Upper lobe of left lung (tissue), 4 donors: ENCODE data around the gene TGM2.

Source experiments
- POLR2A ChIP-seq, 4 donors: fragments of 450-650 bp; IDR thresholded peaks; one replicate each; pipeline ENCODE4 v1.5.1; 2016 to 2017; ENCODE audit warnings: antibody characterized with exemption in 4 of 4, mild to moderate bottlenecking in 2 of 4
- POLR2AphosphoS5 ChIP-seq, 2 donors: sonication (generic); formaldehyde crosslinking; IDR thresholded peaks; one replicate each; pipeline ENCODE4 v1.5.1; 2017; ENCODE audit warnings: antibody characterized with exemption in 2 of 2
- TF ChIP-seq, protein P1 (sequence below), 6 experiments: fragments of 450-650 bp in 4 of 6; fragments of 200-600 bp in 2 of 6; sonication (generic) in 2 of 6; IDR thresholded peaks; one replicate each; pipeline ENCODE4 v1.5.1; 2016 to 2019; ENCODE audit warnings: antibody characterized with exemption in 6 of 6

DNA sequence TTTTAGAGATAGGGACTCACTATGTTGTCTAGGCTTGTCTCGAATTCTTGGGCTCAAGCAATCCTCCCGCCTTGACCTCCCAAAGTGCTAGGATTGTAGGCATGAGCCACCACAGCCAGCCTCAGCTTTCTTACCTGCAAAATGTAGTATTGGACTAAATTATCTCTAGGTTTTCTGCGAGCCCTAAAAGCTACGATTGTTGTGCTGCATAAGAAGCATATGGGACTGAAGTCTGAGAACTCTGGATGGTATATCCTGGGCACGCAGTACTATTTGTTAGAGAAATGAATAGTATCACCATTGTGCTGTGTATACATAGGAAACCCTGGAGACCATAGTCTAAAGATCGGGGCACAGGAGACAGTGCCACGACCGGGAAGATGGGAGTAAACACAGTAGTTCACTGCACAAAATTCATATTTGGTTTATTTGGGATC, 71.4 kb downstream of the TGM2 start:
- TF ChIP-seq, protein P1, sequence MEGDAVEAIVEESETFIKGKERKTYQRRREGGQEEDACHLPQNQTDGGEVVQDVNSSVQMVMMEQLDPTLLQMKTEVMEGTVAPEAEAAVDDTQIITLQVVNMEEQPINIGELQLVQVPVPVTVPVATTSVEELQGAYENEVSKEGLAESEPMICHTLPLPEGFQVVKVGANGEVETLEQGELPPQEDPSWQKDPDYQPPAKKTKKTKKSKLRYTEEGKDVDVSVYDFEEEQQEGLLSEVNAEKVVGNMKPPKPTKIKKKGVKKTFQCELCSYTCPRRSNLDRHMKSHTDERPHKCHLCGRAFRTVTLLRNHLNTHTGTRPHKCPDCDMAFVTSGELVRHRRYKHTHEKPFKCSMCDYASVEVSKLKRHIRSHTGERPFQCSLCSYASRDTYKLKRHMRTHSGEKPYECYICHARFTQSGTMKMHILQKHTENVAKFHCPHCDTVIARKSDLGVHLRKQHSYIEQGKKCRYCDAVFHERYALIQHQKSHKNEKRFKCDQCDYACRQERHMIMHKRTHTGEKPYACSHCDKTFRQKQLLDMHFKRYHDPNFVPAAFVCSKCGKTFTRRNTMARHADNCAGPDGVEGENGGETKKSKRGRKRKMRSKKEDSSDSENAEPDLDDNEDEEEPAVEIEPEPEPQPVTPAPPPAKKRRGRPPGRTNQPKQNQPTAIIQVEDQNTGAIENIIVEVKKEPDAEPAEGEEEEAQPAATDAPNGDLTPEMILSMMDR (IDR thresholded peaks at IDR 0.05) = no peak
- TF ChIP-seq POLR2A (IDR thresholded peaks at IDR 0.05) = no peak
- no peak for TF ChIP-seq POLR2AphosphoS5 (IDR thresholded peaks at IDR 0.05)
